ENCODE measurements around the gene CREB5.

GRCh38 chr7:28776463-28777157 lies 364.3 kb downstream of the CREB5 start:
- TF ChIP-seq, protein P1, sequence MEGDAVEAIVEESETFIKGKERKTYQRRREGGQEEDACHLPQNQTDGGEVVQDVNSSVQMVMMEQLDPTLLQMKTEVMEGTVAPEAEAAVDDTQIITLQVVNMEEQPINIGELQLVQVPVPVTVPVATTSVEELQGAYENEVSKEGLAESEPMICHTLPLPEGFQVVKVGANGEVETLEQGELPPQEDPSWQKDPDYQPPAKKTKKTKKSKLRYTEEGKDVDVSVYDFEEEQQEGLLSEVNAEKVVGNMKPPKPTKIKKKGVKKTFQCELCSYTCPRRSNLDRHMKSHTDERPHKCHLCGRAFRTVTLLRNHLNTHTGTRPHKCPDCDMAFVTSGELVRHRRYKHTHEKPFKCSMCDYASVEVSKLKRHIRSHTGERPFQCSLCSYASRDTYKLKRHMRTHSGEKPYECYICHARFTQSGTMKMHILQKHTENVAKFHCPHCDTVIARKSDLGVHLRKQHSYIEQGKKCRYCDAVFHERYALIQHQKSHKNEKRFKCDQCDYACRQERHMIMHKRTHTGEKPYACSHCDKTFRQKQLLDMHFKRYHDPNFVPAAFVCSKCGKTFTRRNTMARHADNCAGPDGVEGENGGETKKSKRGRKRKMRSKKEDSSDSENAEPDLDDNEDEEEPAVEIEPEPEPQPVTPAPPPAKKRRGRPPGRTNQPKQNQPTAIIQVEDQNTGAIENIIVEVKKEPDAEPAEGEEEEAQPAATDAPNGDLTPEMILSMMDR (conservative IDR thresholded peaks at IDR 0.05; ENCODE audit: low read depth, low read length) = no peak
- TF ChIP-seq EZH2 (IDR thresholded peaks at IDR 0.05; ENCODE audit: low read length, unreplicated experiment) = no peak

Measured in PC-3 (cell line).